KOPT-K1 (cell line): ENCODE measurements around the gene ABHD17C.

ENCODE experiments used
- H3K27ac ChIP-seq: fragments of 200-600 bp; sonication (generic); 2 replicates; pipeline ENCODE4 v1.5.1; 2016; ENCODE audit warnings: antibody characterized with exemption, mild to moderate bottlenecking, low read depth, low read length; ENCODE audit not compliant: poor library complexity, severe bottlenecking
- H3K36me3 ChIP-seq: fragments of 200-600 bp; sonication (generic); 2 replicates; pipeline ENCODE4 v1.5.1; 2017; ENCODE audit warnings: antibody characterized with exemption, mild to moderate bottlenecking, low read length, moderate library complexity; ENCODE audit not compliant: insufficient read depth
- H3K9me3 ChIP-seq: fragments of 200-600 bp; sonication (generic); 2 replicates; pipeline ENCODE4 v1.5.1; 2017; ENCODE audit warnings: antibody characterized with exemption, low read length, mild to moderate bottlenecking; ENCODE audit not compliant: insufficient read depth, poor library complexity, severe bottlenecking

The ABHD17C gene

GRCh38 chr15:80677041-80677440 is 18.1 kb upstream of the ABHD17C start:
- Histone ChIP-seq H3K9me3 (no peaks in the 10 kb centered on the region), H3K36me3 (no peaks in the 10 kb centered on the region), H3K27ac (no peak overlapping the region)

GRCh38 chr15:80679167-80679803 is 15.8 kb upstream of the ABHD17C start:
- Histone ChIP-seq H3K36me3 (no peaks in the 10 kb centered on the region), H3K27ac (no peak overlapping the region), H3K9me3 (peaks cover 7% of the 10 kb centered on the region)

- Histone ChIP-seq H3K27ac (no peak overlapping the region), H3K36me3 (no peaks in the 10 kb centered on the region), H3K9me3 (peaks cover 11% of the 10 kb centered on the region)
Observed at GRCh38 chr15:80679804-80680175, 15.3 kb upstream of the ABHD17C start.

- H3K9me3 ChIP-seq, result peaks cover 11% of the 10 kb centered on the region
Observed at GRCh38 chr15:80682201-80682600, 12.9 kb upstream of the ABHD17C start.

GRCh38 chr15:80684697-80685096 is 10.4 kb upstream of the ABHD17C start:
- H3K36me3 ChIP-seq, result no peaks in the 10 kb centered on the region
- H3K27ac ChIP-seq, result no peak overlapping the region
- H3K9me3 ChIP-seq, result peaks cover 11% of the 10 kb centered on the region

More at GRCh38 chr15:80682201-80682600, 12.9 kb upstream of the ABHD17C start:
- Histone ChIP-seq H3K36me3 (no peaks in the 10 kb centered on the region), H3K27ac (no peak overlapping the region)

GRCh38 chr15:80685628-80686027 is 9.5 kb upstream of the ABHD17C start:
- H3K36me3 ChIP-seq, result no peaks in the 10 kb centered on the region
- H3K27ac ChIP-seq, result no peak overlapping the region
- peaks cover 11% of the 10 kb centered on the region for H3K9me3 ChIP-seq

GRCh38 chr15:80689294-80689693 is 5.8 kb upstream of the ABHD17C start:
- no peak overlapping the region for H3K27ac ChIP-seq
- no peaks in the 10 kb centered on the region for H3K36me3 ChIP-seq
- H3K9me3 ChIP-seq, result peaks cover 3% of the 10 kb centered on the region

- no peaks in the 10 kb centered on the region for H3K9me3 ChIP-seq
- no peaks in the 10 kb centered on the region for H3K36me3 ChIP-seq
- no peak overlapping the region for H3K27ac ChIP-seq
Observed at GRCh38 chr15:80689716-80690115, 5.4 kb upstream of the ABHD17C start.

GRCh38 chr15:80691575-80691974 is 3.5 kb upstream of the ABHD17C start:
- Histone ChIP-seq H3K9me3 (no peaks in the 10 kb centered on the region), H3K27ac (no peak overlapping the region), H3K36me3 (no peaks in the 10 kb centered on the region)

GRCh38 chr15:80693682-80694610 is 1.2 kb upstream of the ABHD17C start:
- H3K27ac ChIP-seq, result no peak overlapping the region
- no peaks in the 10 kb centered on the region for H3K36me3 ChIP-seq
- H3K9me3 ChIP-seq, result no peaks in the 10 kb centered on the region

- no peaks in the 10 kb centered on the region for H3K36me3 ChIP-seq
- no peak overlapping the region for H3K27ac ChIP-seq
- H3K9me3 ChIP-seq, result no peaks in the 10 kb centered on the region
Observed at GRCh38 chr15:80694611-80695098, 455 bp upstream of the ABHD17C start.

- Histone ChIP-seq H3K9me3 (no peaks in the 10 kb centered on the region), H3K27ac (no peak overlapping the region), H3K36me3 (no peaks in the 10 kb centered on the region)
Observed at GRCh38 chr15:80695911-80696661, 976 bp downstream of the ABHD17C start.

- no peaks in the 10 kb centered on the region for H3K36me3 ChIP-seq
- no peaks in the 10 kb centered on the region for H3K9me3 ChIP-seq
- no peak overlapping the region for H3K27ac ChIP-seq
Observed at GRCh38 chr15:80697075-80697685, 2.1 kb downstream of the ABHD17C start.

- Histone ChIP-seq H3K36me3 (no peaks in the 10 kb centered on the region), H3K9me3 (no peaks in the 10 kb centered on the region), H3K27ac (no peak overlapping the region)
Observed at GRCh38 chr15:80698676-80699075, 3.6 kb downstream of the ABHD17C start.

- H3K36me3 ChIP-seq, result no peaks in the 10 kb centered on the region
- H3K9me3 ChIP-seq, result no peaks in the 10 kb centered on the region
- no peak overlapping the region for H3K27ac ChIP-seq
Observed at GRCh38 chr15:80699981-80700380, 4.9 kb downstream of the ABHD17C start.
